Stimulated activated CD8-positive, alpha-beta memory T cell treated with anti-CD3 and anti-CD28 coated beads, Interleukin-7, amount 100 ng/mL, for 24 hours (primary cell): ENCODE results near the gene THOC2.
"Not testable (repeated sequence)": the region's sequence is repeated elsewhere in the genome, so short reads cannot be mapped to it uniquely, and the experiment has no call there.

ENCODE experiments used
- DNase-seq: peaks from one replicate; pipeline ENCODE4 v3.0.0-alpha.2; 2020; ENCODE audit warnings: low read depth

THOC2 gene

GRCh38 chrX:123738378-123738940 lies 5.6 kb upstream of the THOC2 start:
- DNase-seq, result no peak

GRCh38 chrX:123736333-123736921 lies 3.6 kb upstream of the THOC2 start:
- no peak for DNase-seq

DNA sequence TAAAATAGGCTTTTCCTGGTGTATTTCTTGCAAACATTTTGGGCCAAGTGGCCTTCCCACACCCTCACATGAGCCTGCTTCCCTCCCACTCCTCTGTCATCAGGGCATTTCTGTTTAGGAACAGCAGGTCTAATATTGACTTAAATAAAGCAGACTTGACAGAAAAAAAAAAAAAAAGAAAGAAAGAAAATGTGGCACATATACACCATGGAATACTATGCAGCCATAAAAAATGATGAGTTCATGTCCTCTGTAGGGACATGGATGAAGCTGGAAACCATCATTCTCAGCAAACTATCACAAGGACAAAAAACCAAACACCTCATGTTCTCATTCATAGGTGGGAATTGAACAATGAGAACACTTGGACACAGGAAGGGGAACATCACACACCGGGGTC lies 2.3 kb upstream of the THOC2 start:
- DNase-seq, result not testable (repeated sequence)

DNA sequence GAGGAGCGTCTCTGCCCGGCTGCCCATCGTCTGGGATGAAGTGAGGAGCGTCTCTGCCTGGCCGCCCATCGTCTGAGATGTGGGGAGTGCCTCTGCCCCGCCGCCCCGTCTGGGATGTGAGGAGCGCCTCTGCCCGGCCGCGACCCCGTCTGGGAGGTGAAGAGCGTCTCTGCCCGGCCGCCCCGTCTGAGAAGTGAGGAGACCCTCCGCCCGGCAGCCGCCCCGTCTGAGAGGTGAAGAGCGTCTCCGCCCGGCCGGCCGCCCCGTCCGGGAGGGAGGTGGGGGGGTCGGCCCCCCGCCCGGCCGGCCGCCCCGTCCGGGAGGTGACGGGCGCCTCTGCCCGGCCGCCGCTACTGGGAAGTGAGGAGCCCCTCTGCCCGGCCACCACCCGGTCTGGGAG lies 1.2 kb upstream of the THOC2 start:
- not testable (repeated sequence) for DNase-seq

- no peak for DNase-seq
Measured at GRCh38 chrX:123731987-123732669, 724 bp downstream of the THOC2 start.

- DNase-seq, result no peak
Measured at GRCh38 chrX:123731258-123731986, 1.4 kb downstream of the THOC2 start.

- DNase-seq, result no peak
Measured at GRCh38 chrX:123728554-123728953, 4.3 kb downstream of the THOC2 start.

DNA sequence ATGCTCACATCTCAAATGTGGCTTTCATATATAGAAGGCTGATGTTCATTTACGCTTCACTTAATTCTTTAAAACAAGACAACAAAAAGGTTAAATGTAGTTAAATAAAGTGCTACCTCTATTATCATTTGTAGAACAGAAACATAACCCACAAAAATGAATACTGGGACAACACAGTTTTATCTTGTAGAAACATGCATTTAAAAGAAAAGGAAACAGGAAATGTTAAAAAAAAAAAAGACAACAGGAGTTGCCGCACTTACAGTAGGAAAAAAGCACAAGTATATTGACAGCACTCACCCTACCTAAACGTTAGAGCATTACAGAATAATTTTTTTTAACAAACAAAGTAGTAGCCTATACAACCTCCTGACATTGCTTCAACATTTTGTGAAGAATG lies 4.8 kb downstream of the THOC2 start:
- DNase-seq, result no peak

GRCh38 chrX:123722193-123722592 lies 10.7 kb downstream of the THOC2 start:
- DNase-seq, result not testable (repeated sequence)

DNA sequence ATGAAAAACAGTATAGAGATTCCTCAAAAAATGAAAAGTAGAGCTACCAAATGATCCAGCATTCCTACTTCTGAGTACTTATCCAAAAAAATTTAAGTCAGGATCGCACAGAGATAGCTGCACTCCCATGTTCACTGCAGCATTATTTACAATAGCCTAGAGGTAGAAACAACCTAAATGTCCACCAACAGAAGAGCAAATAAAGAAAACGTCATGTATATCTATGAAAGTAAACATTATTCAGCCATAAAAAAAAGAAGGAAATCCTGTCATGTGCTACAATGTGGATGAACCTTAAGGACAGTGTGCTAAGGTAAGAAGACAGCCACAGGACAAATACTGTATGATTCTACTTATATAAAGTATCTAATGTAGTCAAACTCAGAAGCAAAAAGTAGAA lies 12.4 kb downstream of the THOC2 start:
- no peak for DNase-seq

DNA sequence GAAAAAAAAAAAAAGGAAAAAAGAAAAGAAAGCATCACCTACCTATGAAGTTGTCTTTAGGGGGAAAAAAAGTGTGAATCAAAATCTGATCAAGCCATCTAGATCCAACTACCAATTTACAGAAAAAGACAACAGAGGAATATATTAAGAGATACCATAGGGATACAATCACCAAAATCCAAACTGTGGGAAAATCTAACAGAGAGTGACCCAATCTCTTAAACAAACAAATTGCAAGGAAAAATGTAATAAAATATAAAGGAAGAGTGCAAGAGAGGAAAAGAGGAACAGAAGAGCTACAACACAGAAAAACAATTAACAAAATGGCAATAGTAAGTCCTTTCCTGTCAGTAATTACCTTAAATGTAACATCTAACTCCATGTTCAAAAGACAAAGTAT lies 19.0 kb downstream of the THOC2 start:
- no peak for DNase-seq

DNA sequence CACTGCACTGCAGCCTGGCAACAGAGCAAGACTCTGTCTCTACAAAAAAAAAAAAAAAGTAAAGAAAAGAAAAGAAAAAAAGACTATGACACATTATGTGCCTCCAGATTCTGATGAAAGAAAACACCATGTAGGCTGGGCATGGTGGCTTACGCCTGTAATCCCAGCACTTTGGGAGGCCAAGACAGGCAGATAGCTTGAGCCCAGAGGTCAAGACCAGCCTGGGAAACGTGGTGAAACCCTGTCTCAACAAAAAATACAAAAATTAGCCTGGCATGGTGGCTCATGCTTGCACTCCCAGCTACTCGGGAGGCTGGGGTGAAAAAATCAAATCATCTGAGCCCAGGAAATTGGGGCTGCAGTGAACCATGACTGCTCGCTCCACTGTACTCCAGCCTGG lies 19.4 kb downstream of the THOC2 start:
- DNase-seq, result no peak

GRCh38 chrX:123711201-123711600 lies 21.7 kb downstream of the THOC2 start:
- not testable (repeated sequence) for DNase-seq

DNA sequence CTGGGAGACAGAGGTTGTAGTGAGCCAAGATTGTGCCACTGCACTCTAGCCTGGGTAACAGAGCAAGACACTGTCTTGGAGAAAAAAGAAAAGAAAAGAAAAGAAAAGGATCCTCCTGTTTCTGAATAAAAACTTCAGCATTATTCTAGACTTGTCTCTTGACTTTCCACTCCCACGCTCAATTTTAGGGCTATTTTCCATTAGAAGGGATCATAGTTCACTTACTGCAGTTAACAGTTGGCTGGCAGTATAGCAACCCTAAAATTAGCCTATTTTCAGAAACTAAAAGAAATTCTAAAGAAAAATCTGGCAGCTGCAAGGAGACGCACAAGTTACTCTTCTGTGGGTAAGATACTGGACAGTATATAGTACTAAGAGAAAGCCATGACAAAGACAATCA lies 28.1 kb downstream of the THOC2 start:
- no peak for DNase-seq

GRCh38 chrX:123698979-123699520 lies 33.8 kb downstream of the THOC2 start:
- DNase-seq, result no peak

GRCh38 chrX:123696334-123696733 lies 36.5 kb downstream of the THOC2 start:
- DNase-seq, result no peak

GRCh38 chrX:123695242-123695641 lies 37.6 kb downstream of the THOC2 start:
- DNase-seq, result no peak

DNA sequence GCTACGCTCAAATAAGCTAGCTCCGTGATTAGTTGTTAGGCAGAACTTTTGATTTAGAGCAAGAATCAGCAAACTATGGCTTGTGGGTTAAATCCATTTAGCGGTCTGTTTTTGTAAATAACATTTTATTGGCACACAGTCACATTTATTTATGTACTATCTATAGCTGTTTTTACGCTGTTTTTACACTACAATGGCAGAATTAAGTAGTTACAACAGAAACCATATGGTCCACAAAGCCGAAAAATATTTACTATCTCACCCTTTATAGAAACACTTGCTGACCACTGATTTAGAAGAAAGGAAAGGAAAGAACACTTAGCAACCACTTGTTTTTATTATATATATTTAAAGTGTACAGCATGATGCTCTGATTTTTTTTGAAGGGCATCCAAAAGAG lies 41.1 kb downstream of the THOC2 start:
- no peak for DNase-seq

DNA sequence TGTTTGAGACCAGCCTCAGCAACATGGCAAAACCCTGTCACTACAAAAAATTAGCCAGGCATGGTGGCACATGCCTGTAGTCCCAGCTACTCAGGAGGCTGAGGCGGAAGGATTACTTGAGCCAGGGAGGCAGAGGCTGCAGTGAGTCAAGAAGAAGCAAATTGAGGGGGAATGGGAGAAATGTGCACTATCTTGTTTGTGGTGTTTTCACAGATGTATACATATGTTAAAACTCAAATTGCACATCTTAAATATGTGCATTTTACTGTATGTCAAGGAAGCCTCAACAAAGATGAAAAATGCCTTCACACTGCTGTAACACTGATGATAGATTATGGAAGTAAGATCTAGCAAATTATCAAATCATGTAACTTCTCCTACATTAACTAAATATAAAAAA lies 44.3 kb downstream of the THOC2 start:
- DNase-seq, result no peak

- DNase-seq, result no peak
Measured at GRCh38 chrX:123685232-123685631, 47.6 kb downstream of the THOC2 start.

DNA sequence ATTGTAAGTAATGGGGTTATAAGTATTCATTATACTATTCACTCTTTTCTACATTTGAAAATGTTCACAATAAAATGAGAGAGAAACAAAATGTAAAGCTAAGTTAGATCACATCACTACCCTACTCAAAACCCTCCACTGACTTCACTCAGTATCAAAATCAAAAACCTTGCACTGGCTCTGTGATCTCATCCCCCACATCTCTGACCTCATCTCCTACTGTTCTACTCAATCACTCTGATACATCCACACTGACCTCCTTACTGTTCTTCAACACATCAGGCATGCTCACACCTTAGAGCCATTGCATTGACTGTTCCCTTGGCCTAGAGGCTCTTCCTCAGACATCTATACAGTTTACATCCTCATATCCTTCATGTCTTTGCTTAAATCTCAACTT lies 50.7 kb downstream of the THOC2 start:
- no peak for DNase-seq

DNA sequence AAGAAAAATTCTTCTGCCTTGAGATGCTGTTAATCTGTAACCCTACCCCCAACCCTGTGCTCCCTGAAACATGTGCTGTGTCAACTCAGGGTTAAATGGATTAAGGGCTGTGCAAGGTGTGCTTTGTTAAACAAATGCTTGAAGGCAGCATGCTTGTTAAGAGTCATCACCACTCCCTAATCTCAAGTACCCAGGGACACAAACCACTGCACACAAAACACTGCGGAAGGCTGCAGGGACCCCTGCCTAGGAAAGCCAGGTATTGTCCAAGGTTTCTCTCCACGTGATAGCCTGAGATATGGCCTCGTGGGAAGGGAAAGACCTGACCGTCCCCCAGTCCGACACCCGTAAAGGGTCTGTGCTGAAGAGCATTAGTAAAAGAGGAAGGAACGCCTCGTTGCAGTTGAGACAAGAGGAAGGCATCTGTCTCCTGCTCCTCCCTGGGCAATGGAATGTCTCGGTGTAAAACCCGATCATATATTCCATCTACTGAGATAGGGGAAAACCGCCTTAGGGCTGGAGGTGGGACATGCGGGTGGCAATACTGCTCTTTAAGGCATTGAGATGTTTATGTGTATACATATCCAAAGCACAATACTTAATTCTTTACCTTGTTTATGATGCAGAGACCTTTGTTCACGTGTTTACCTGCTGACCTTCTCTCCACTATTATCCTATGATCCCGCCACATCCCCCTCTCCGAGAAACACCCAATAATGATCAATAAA lies 53.0 kb downstream of the THOC2 start:
- not testable (repeated sequence) for DNase-seq
